ENCODE measurements around the gene ANKRD42. TPM values are rescaled to one million over a fixed set of nuclear protein-coding genes. Genes with fewer than 3 reads are reported as not detected.

Gene ANKRD42
- total RNA-seq, 1 donor from 2014 or later, result 7.9 TPM

DNA sequence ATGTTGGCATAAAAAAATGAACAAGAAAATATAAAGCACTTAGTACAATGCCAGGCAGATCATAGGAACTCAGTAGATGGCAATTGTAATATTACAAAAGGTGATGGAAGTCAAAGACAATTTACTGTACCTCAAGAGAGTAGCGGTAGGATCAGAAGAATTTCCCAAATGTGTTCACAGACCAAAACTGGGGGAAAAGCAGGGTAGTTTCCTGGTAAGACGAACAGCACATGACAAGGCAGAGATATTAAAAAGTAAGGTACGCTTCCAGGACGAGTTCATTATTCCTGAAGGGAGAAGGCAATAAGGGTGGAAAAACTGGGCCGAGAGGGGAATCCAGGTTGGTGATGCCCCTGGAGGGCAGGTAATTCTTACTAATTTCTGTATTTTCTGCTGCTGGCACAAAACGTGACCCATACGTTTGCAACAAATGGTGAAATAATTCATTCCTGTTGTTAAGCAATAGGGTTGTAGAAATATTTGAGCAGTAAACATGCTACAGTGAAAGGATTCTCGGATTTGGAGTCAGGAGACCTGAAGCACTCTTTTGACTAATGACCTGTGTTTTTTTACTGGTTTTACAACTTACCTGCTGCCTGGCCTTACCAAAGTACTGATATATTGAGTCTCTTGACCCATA, 786 bp upstream of the ANKRD42 start:
- H3K27ac Mint-ChIP-seq (ENCODE audit: unreplicated experiment), result peak overlapping the region; percentile 96
- TF ChIP-seq, protein P1, sequence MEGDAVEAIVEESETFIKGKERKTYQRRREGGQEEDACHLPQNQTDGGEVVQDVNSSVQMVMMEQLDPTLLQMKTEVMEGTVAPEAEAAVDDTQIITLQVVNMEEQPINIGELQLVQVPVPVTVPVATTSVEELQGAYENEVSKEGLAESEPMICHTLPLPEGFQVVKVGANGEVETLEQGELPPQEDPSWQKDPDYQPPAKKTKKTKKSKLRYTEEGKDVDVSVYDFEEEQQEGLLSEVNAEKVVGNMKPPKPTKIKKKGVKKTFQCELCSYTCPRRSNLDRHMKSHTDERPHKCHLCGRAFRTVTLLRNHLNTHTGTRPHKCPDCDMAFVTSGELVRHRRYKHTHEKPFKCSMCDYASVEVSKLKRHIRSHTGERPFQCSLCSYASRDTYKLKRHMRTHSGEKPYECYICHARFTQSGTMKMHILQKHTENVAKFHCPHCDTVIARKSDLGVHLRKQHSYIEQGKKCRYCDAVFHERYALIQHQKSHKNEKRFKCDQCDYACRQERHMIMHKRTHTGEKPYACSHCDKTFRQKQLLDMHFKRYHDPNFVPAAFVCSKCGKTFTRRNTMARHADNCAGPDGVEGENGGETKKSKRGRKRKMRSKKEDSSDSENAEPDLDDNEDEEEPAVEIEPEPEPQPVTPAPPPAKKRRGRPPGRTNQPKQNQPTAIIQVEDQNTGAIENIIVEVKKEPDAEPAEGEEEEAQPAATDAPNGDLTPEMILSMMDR (conservative IDR thresholded peaks at IDR 0.05), result no peak
- H3K4me1 Mint-ChIP-seq, result peaks cover 44% of the 10 kb centered on the region

GRCh38 chr11:83194281-83195142, 1.0 kb downstream of the ANKRD42 start:
- Mint-ChIP-seq H3K4me1 (peaks cover 44% of the 10 kb centered on the region), H3K27me3 (ENCODE audit: low read depth) (no peaks in the 10 kb centered on the region), H3K4me3 (peak overlapping the region; percentile 95), H3K9me3 (no peaks in the 10 kb centered on the region), H3K27ac (ENCODE audit: unreplicated experiment) (peak overlapping the region; percentile 96), H3K36me3 (ENCODE audit: low read depth) (no peaks in the 10 kb centered on the region)
- TF ChIP-seq, protein P1 (conservative IDR thresholded peaks at IDR 0.05), result no peak
- peak; percentile 24 for DNase-seq (ENCODE audit: low read depth, low spot score)

More for the DNA sequence above, 786 bp upstream of the ANKRD42 start:
- peak overlapping the region; percentile 95 for H3K4me3 Mint-ChIP-seq
- peaks cover 3% of the 10 kb centered on the region for H3K36me3 Mint-ChIP-seq (ENCODE audit: low read depth)
- DNase-seq (ENCODE audit: low read depth, low spot score), result no peak
- H3K9me3 Mint-ChIP-seq, result no peaks in the 10 kb centered on the region
- H3K27me3 Mint-ChIP-seq (ENCODE audit: low read depth), result no peaks in the 10 kb centered on the region

DNA sequence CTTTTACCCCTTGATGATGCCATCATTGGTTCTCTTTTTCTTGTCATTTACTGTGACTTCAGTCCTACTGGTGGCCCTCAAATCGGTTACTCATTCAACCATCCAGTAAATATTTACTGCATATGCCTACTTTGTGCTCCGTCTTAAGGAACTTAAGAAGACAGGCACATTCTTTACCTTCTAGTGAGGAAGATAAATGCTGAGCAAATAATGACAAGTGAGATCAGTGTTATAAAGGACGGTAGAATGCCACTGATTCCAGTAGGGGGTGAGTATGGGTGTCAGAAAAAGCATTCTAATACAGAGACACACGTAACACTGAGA, 1.6 kb downstream of the ANKRD42 start:
- Mint-ChIP-seq H3K27ac (ENCODE audit: unreplicated experiment) (no peak overlapping the region), H3K36me3 (ENCODE audit: low read depth) (no peaks in the 10 kb centered on the region), H3K9me3 (no peaks in the 10 kb centered on the region), H3K4me3 (peak overlapping the region; percentile 95), H3K27me3 (ENCODE audit: low read depth) (no peaks in the 10 kb centered on the region), H3K4me1 (peaks cover 44% of the 10 kb centered on the region)
- TF ChIP-seq, protein P1 (conservative IDR thresholded peaks at IDR 0.05), result peak; percentile 27
- DNase-seq (ENCODE audit: low read depth, low spot score), result no peak

- H3K4me1 Mint-ChIP-seq, result peaks cover 44% of the 10 kb centered on the region
Measured at GRCh38 chr11:83195649-83196048, 2.1 kb downstream of the ANKRD42 start.

GRCh38 chr11:83200035-83200434, 6.5 kb downstream of the ANKRD42 start:
- H3K36me3 Mint-ChIP-seq (ENCODE audit: low read depth), result peaks cover 3% of the 10 kb centered on the region
- H3K27me3 Mint-ChIP-seq (ENCODE audit: low read depth), result no peaks in the 10 kb centered on the region
- H3K9me3 Mint-ChIP-seq, result no peaks in the 10 kb centered on the region
- H3K4me1 Mint-ChIP-seq, result peaks cover 19% of the 10 kb centered on the region
- TF ChIP-seq, protein P1 (conservative IDR thresholded peaks at IDR 0.05), result no peak
- no peak for DNase-seq (ENCODE audit: low read depth, low spot score)
- peak overlapping the region; percentile 21 for H3K27ac Mint-ChIP-seq (ENCODE audit: unreplicated experiment)
- no peak overlapping the region for H3K4me3 Mint-ChIP-seq

More at GRCh38 chr11:83195649-83196048, 2.1 kb downstream of the ANKRD42 start:
- H3K27ac Mint-ChIP-seq (ENCODE audit: unreplicated experiment), result no peak overlapping the region
- TF ChIP-seq, protein P1 (conservative IDR thresholded peaks at IDR 0.05), result no peak
- no peaks in the 10 kb centered on the region for H3K36me3 Mint-ChIP-seq (ENCODE audit: low read depth)
- peak overlapping the region; percentile 95 for H3K4me3 Mint-ChIP-seq
- no peaks in the 10 kb centered on the region for H3K9me3 Mint-ChIP-seq
- H3K27me3 Mint-ChIP-seq (ENCODE audit: low read depth), result no peaks in the 10 kb centered on the region
- no peak for DNase-seq (ENCODE audit: low read depth, low spot score)

All from neural crest cell (in vitro differentiated cells).